HepG2 (cell line): Measurements from ENCODE around the gene NSMF. TPM values are rescaled to one million over a fixed set of nuclear protein-coding genes. Genes with fewer than 3 reads are reported as not detected.

ENCODE experiments used
- ATAC-seq: fragments of 200-7000 bp; cut with Tn5 transposase; 3 replicates; pipeline ENCODE4 v1.9.1; 2020; ENCODE audit warnings: mild to moderate bottlenecking, moderate library complexity
- BruUV-seq: library from RNA; stranded (reverse); fragments of 400-500 nt; replicated peaks from 2 replicates; lab custom pipeline; 2021; lab: Mats Ljungman, UMichigan
- CTCF ChIA-PET: fragments of 300-600 bp; formaldehyde crosslinking; extraction: SDS; loops from one replicate; lab custom pipeline; 2021; ENCODE audit warnings: low total read pairs, inconsistent platforms, low intra/inter-chr PET ratio; lab: Yijun Ruan, JAX
- POLR2A ChIA-PET: fragments of 350-600 bp; sonication (Branson Sonifier 250); formaldehyde crosslinking; loops from one replicate; lab custom pipeline; 2020; ENCODE audit warnings: antibody characterized with exemption, inconsistent platforms; lab: Yijun Ruan, JAX
- DNase-seq: peaks from one replicate; pipeline ENCODE4 v3.0.0-alpha.2; 2015; ENCODE audit warnings: low spot score
- FAIRE-seq: peaks from 3 replicates; lab custom pipeline; 2011; peaks lifted over from hg19 to GRCh38; lab: Jason Lieb, UNC
- H2AFZ ChIP-seq: one replicate; pipeline ENCODE4 v1.6.1; 2011; ENCODE audit warnings: low read length, inconsistent platforms
- H3K27ac ChIP-seq: fragments of 300-600 bp; 3 replicates; pipeline ENCODE4 v1.8.0; 2011; ENCODE audit warnings: mixed run types, mild to moderate bottlenecking, mixed read lengths, low read length, inconsistent platforms; ENCODE audit not compliant: insufficient read depth; ENCODE audit errors: extremely low read length
- H3K27me3 ChIP-seq, 2 experiments: fragments of 200-600 bp in 1 of 2; 2 replicates in 1 of 2; 3 replicates in 1 of 2; pipeline versions ENCODE4 v1.6.0 to v1.8.0; 2011; ENCODE audit warnings: low read length in 2 of 2, mild to moderate bottlenecking in 2 of 2, moderate library complexity in 2 of 2, inconsistent platforms in 1 of 2; ENCODE audit not compliant: insufficient read depth in 2 of 2, control insufficient read depth in 1 of 2
- H3K36me3 ChIP-seq, 2 experiments: fragments of 200-600 bp in 1 of 2; replicated peaks in 1 of 2; 2 replicates in 1 of 2; 3 replicates in 1 of 2; pipeline versions ENCODE4 v1.5.1 to v1.8.0; 2011; ENCODE audit warnings: low read length in 2 of 2, inconsistent platforms in 1 of 2; ENCODE audit not compliant: insufficient read depth in 2 of 2, control insufficient read depth in 1 of 2
- H3K4me1 ChIP-seq: 2 replicates; pipeline ENCODE4 v1.5.1; 2012; ENCODE audit warnings: low read length, inconsistent platforms; ENCODE audit not compliant: insufficient read depth
- H3K4me2 ChIP-seq: 2 replicates; pipeline ENCODE4 v1.6.0; 2011; ENCODE audit warnings: low read depth, low read length, inconsistent platforms
- H3K4me3 ChIP-seq, 3 experiments: fragments of 200-600 bp in 1 of 3; sonication (generic), shearing (Covaris generic) in 1 of 3; replicated peaks in 1 of 3; 2 replicates each; pipeline ENCODE4 v1.5.1; 2011 to 2016; ENCODE audit warnings: low read length in 3 of 3, inconsistent platforms in 2 of 3, low read depth in 2 of 3, mild to moderate bottlenecking in 2 of 3, control low read depth in 1 of 3, mixed read lengths in 1 of 3; ENCODE audit not compliant: insufficient read depth in 1 of 3
- H3K79me2 ChIP-seq: one replicate; pipeline ENCODE4 v1.6.1; 2011; ENCODE audit warnings: low read length, inconsistent platforms; ENCODE audit not compliant: insufficient read depth
- H3K9ac ChIP-seq: 2 replicates; pipeline ENCODE4 v1.6.0; 2011; ENCODE audit warnings: mild to moderate bottlenecking, low read depth, low read length, inconsistent platforms; ENCODE audit not compliant: insufficient read depth
- H3K9me3 ChIP-seq: 2 replicates; pipeline ENCODE4 v1.5.1; 2012; ENCODE audit warnings: mild to moderate bottlenecking, low read length
- H4K20me1 ChIP-seq: 2 replicates; pipeline ENCODE4 v1.6.0; 2011; ENCODE audit warnings: inconsistent platforms, mild to moderate bottlenecking, low read length, moderate library complexity; ENCODE audit not compliant: insufficient read depth
- DZIP1 ChIP-seq: sonication (generic); formaldehyde crosslinking; IDR thresholded peaks from 2 replicates; pipeline ENCODE4 v1.5.0; 2020; ENCODE audit warnings: mild to moderate bottlenecking, missing genetic modification reagents
- HNRNPL ChIP-seq: fragments of 200-400 bp; formaldehyde crosslinking; IDR thresholded peaks from 2 replicates; pipeline ENCODE4 v1.6.1; 2017; ENCODE audit warnings: mild to moderate bottlenecking, low read depth, low read length
- IRF9 ChIP-seq: sonication (generic); formaldehyde crosslinking; IDR thresholded peaks from 2 replicates; pipeline ENCODE4 v1.8.0; 2022; ENCODE audit warnings: missing genetic modification reagents, mild to moderate bottlenecking, borderline replicate concordance
- KLF11 ChIP-seq: IDR thresholded peaks from 2 replicates; pipeline ENCODE4 v1.6.1; 2016; ENCODE audit warnings: missing compliant biosample characterization
- MAX ChIP-seq: IDR thresholded peaks from 2 replicates; pipeline ENCODE4 v1.6.1; 2012; ENCODE audit warnings: inconsistent platforms
- RFX3 ChIP-seq: IDR thresholded peaks from 2 replicates; pipeline ENCODE4 v1.6.1; 2016; ENCODE audit warnings: missing biosample characterization, missing genetic modification reagents
- ZNF768 ChIP-seq: sonication (generic); formaldehyde crosslinking; IDR thresholded peaks from 2 replicates; pipeline ENCODE4 v1.4.0; 2020; ENCODE audit warnings: missing genetic modification reagents
- ZNF841 ChIP-seq: sonication (generic); formaldehyde crosslinking; IDR thresholded peaks from 2 replicates; pipeline ENCODE4 v1.8.1; 2023; ENCODE audit warnings: missing genetic modification reagents, borderline replicate concordance
- WGBS: methylation state at CpG from one replicate; pipeline ENCODE4 v1.1.6; 2017; ENCODE audit warnings: low lambda C conversion rate; 5-methylcytosine and 5-hydroxymethylcytosine counted together
- in situ Hi-C: cut with HindIII; loops from 2 replicates; pipeline ENCODE4 v1.10.0; 2017; ENCODE audit warnings: low pct_unique_long_range_greater_than_20kb; ENCODE audit not compliant: extremely low pct_ligation_motif_present
- intact Hi-C: fragments of 100-400 bp; cut with micrococcal nuclease; formaldehyde crosslinking; loops from one replicate; pipeline ENCODE4 v1.10.0; 2022; ENCODE audit not compliant: unreplicated experiment
- polyA plus RNA-seq, 8 experiments: library from polyadenylated mRNA; depleted of rRNA in 3 of 8; stranded (reverse) in 7 of 8; unstranded in 1 of 8; fragments of >200 nt; fragmentation: Illumina TruSeq in 4 of 8; extraction: Trizol in 4 of 8; gene quantifications; 2 replicates each; pipeline versions ENCODE4 v1.2.1 to v1.2.3, GENCODE V29; 2011 to 2016; ENCODE audit warnings: low read depth in 4 of 8, missing spikeins in 1 of 8, mixed read lengths in 1 of 8; ENCODE audit not compliant: insufficient read depth in 1 of 8
- total RNA-seq, 5 experiments: library from RNA; depleted of rRNA; stranded (reverse); fragments of >200 nt; fragmentation: Illumina TruSeq; extraction: Trizol; gene quantifications; 2 replicates each; pipeline ENCODE4 v1.2.3, GENCODE V29; 2016; ENCODE audit warnings: low read depth in 1 of 5

The NSMF gene
- total and polyA plus RNA-seq, 2 of the 13 experiments (the other 11 are each of a cell fraction or from before 2014, with no cell fraction given), result 44.3 to 183 TPM

- H3K27ac ChIP-seq, result peak overlapping the region; percentile 66
- H4K20me1 ChIP-seq, result peaks cover 11% of the 10 kb centered on the region; the same call in 1 of the 2 replicates
- FAIRE-seq (no peak), DNase-seq (no peak), ATAC-seq (no peak)
- TF ChIP-seq MAX (no peak), HNRNPL (peak; percentile 21; the same call in 1 of the 2 replicates), ZNF768 (peak; percentile 12; the same call in 1 of the 2 replicates), ZNF841 (CRISPR knock-in tag) (no peak), IRF9 (CRISPR knock-in tag) (0 out of 2 replicates have a peak, but pooled peaks have one; percentile 29), KLF11 (CRISPR knock-in tag) (no peak), RFX3 (CRISPR knock-in tag) (no peak), DZIP1 (CRISPR knock-in tag) (no peak)
- H2AFZ ChIP-seq, result no peak overlapping the region
- H3K27me3 ChIP-seq, result no peaks in the 10 kb centered on the region
- BruUV-seq, result no TSS peak
- 87% methylated on average over 7 of the region's 31 CpGs for WGBS
- ChIA-PET POLR2A (interaction anchor here (1.9 kb wide), 1 partner anchor 38 kb away, joined by 12 read pairs; the partner anchor contains the start of genes EXD3 and NOXA1), CTCF (no interaction called here)
- in situ Hi-C loops (no loop called here), intact Hi-C loops (no loop called here)
- peaks cover 4 to 17% of the 10 kb centered on the region in 2 experiments; a peak in 4 of 5 replicates for H3K36me3 ChIP-seq
- H3K9ac ChIP-seq, result 0 out of 2 replicates have a peak overlapping the region, but pooled peaks have one; percentile 14
- H3K79me2 ChIP-seq, result peaks cover 28% of the 10 kb centered on the region
- no peaks in the 10 kb centered on the region for H3K9me3 ChIP-seq
- H3K4me2 ChIP-seq, result no peak overlapping the region
- H3K4me1 ChIP-seq, result peaks cover 81% of the 10 kb centered on the region
- H3K4me3 ChIP-seq, result no peak overlapping the region
Observed at GRCh38 chr9:137460363-137461315, 1.5 kb upstream of the NSMF start.
